ENCODE data around the gene ERICH6.

The ERICH6 gene

DNA sequence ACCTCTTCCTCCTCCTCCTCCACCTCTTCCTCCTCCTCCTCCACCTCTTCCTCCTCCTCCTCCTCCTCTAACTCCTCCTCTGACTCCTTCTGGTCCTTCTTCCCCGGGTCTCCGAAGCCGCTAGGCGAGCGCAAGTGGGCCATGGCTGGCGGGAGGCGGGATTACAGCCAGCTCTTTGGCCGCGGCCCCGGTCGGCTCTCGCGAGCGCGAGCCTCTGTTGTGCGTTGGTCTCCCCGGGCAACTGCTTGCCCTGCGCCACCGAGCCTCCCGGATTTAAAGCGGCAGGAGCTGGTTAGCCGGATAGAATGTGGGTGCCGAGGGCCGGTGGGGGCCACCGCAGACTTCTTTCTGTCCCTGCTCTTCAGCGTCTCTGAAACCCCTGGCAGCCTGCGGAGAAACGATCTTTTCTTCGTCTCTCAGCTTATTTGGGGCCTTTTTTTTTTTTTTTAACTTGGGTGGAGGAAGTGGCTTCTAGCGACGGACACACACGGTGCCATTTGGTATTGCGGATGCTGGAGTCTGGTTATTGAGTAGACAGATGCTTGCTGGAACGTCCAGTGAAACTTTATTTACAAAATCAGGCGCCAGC lies at the start of gene ERICH6:
TSS of gene ERICH6 (minus strand) at position 165 of the 589 bp plus-strand sequence. CDS start at position 143, 22 bp downstream.
- Histone ChIP-seq H3K27ac (ENCODE audit: low read length) (peak within 1 kb of the TSS; percentile 20; the same call in 1 of the 2 replicates), H3K4me3 (ENCODE audit: low read length) (peak within 1 kb of the TSS; percentile 88), H3K4me2 (ENCODE audit: low read length) (peak within 1 kb of the TSS; percentile 75), H2AFZ (ENCODE audit: low read depth, low read length) (peak within 1 kb of the TSS; percentile 92), H3K36me3 (replicated peaks; ENCODE audit: low read depth, low read length) (no peaks in the 10 kb centered on the region), H3K9me3 (ENCODE audit: insufficient read depth, low read length) (no peaks in the 10 kb centered on the region), H3K27me3 (ENCODE audit: low read depth, low read length) (no peaks in the 10 kb centered on the region), H3K9ac (ENCODE audit: low read length) (peak within 1 kb of the TSS; percentile 74), H4K20me1 (ENCODE audit: insufficient read depth, low read length) (no peaks in the 10 kb centered on the region), H3K4me1 (ENCODE audit: low read length) (peaks cover 4% of the 10 kb centered on the region; the same call in 1 of the 2 replicates), H3K79me2 (ENCODE audit: low read length) (no peaks in the 10 kb centered on the region)
- no peak for TF ChIP-seq EZH2phosphoT487 (IDR thresholded peaks at IDR 0.05; ENCODE audit: low read depth)
- TF ChIP-seq, protein P1, sequence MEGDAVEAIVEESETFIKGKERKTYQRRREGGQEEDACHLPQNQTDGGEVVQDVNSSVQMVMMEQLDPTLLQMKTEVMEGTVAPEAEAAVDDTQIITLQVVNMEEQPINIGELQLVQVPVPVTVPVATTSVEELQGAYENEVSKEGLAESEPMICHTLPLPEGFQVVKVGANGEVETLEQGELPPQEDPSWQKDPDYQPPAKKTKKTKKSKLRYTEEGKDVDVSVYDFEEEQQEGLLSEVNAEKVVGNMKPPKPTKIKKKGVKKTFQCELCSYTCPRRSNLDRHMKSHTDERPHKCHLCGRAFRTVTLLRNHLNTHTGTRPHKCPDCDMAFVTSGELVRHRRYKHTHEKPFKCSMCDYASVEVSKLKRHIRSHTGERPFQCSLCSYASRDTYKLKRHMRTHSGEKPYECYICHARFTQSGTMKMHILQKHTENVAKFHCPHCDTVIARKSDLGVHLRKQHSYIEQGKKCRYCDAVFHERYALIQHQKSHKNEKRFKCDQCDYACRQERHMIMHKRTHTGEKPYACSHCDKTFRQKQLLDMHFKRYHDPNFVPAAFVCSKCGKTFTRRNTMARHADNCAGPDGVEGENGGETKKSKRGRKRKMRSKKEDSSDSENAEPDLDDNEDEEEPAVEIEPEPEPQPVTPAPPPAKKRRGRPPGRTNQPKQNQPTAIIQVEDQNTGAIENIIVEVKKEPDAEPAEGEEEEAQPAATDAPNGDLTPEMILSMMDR (IDR thresholded peaks at IDR 0.05; ENCODE audit: low read depth, low read length): no peak

DNA sequence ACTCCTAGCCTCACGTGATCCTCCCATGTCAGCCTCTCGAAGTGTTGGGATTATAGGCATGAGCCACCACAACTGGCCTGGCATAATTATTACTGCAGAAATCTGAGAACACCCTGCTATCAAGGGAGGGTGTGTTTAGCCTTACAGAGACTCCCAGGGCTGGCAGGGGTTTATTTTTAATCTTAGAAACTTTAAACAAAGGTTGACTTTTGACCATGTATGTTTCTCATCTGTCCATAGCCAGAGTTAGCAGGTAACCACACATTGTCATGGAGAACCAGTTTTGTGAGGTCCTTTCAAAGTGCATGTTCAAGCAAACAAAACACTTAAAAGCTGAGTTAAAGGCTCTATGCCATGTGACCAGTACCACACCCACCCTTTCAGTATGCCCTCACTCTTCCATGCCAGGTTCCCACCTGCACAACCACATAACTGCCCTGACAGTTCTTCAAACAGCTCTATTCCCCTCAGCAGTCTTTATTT lies 48.1 kb upstream of the ERICH6 start:
- H3K27ac ChIP-seq (ENCODE audit: low read length): no peak overlapping the region
- peaks cover 25% of the 10 kb centered on the region for H3K36me3 ChIP-seq (replicated peaks; ENCODE audit: low read depth, low read length)
- H4K20me1 ChIP-seq (ENCODE audit: insufficient read depth, low read length): peaks cover 89% of the 10 kb centered on the region
- no peak overlapping the region for H3K4me3 ChIP-seq (ENCODE audit: low read length)
- TF ChIP-seq EZH2phosphoT487 (IDR thresholded peaks at IDR 0.05; ENCODE audit: low read depth): no peak
- TF ChIP-seq, protein P1 (IDR thresholded peaks at IDR 0.05; ENCODE audit: low read depth, low read length): no peak
- no peaks in the 10 kb centered on the region for H3K4me1 ChIP-seq (ENCODE audit: low read length)
- H3K27me3 ChIP-seq (ENCODE audit: low read depth, low read length): no peaks in the 10 kb centered on the region
- H2AFZ ChIP-seq (ENCODE audit: low read depth, low read length): no peak overlapping the region
- no peaks in the 10 kb centered on the region for H3K9me3 ChIP-seq (ENCODE audit: insufficient read depth, low read length)
- H3K9ac ChIP-seq (ENCODE audit: low read length): no peak overlapping the region
- no peak overlapping the region for H3K4me2 ChIP-seq (ENCODE audit: low read length)
- peaks cover 95% of the 10 kb centered on the region for H3K79me2 ChIP-seq (ENCODE audit: low read length)

DNA sequence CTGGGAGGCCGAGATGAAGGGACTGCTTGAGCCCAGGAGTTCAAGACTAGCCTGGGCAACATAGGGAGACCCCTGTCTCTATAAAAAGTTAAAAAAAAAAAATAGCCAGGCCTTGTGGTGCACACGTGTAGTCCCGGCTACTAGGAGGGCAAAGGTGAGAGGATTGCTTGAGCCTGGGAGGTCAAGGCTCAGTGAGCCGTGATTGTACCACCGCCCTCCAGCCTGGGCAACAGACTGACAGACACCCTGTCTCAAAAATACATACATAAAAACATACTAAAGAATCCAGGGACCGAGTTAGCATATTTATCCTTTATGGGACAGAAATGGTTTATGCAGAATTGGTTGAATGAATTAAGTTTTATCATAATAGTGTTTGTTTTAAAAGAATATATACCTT lies 45.5 kb upstream of the ERICH6 start:
- Histone ChIP-seq H3K79me2 (ENCODE audit: low read length) (peaks cover 98% of the 10 kb centered on the region), H3K36me3 (replicated peaks; ENCODE audit: low read depth, low read length) (peaks cover 22% of the 10 kb centered on the region), H3K9me3 (ENCODE audit: insufficient read depth, low read length) (no peaks in the 10 kb centered on the region), H3K9ac (ENCODE audit: low read length) (no peak overlapping the region), H3K27me3 (ENCODE audit: low read depth, low read length) (no peaks in the 10 kb centered on the region), H2AFZ (ENCODE audit: low read depth, low read length) (no peak overlapping the region), H3K4me3 (ENCODE audit: low read length) (no peak overlapping the region), H3K4me1 (ENCODE audit: low read length) (peaks cover 10% of the 10 kb centered on the region), H4K20me1 (ENCODE audit: insufficient read depth, low read length) (peaks cover 93% of the 10 kb centered on the region), H3K4me2 (ENCODE audit: low read length) (no peak overlapping the region), H3K27ac (ENCODE audit: low read length) (no peak overlapping the region)
- TF ChIP-seq EZH2phosphoT487 (IDR thresholded peaks at IDR 0.05; ENCODE audit: low read depth): no peak
- TF ChIP-seq, protein P1 (IDR thresholded peaks at IDR 0.05; ENCODE audit: low read depth, low read length): no peak

DNA sequence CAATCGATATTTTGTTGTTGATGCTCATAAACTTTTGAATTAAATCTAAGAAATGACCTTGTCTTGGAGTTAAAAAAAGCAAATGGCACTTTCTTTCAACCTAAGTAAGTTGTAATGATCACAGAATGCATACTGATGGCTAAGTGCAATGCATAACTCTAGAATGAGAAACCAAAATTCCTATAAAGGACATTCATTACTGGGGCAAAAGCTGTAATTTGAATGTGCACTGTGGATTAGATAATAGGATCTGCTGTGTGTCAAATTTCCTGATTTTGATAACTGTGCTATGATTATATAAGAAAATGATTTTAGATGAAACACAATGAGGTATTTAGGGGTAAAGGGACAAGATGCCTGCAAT lies 44.9 kb upstream of the ERICH6 start:
- H3K9me3 ChIP-seq (ENCODE audit: insufficient read depth, low read length): no peaks in the 10 kb centered on the region
- H3K27me3 ChIP-seq (ENCODE audit: low read depth, low read length): no peaks in the 10 kb centered on the region
- H4K20me1 ChIP-seq (ENCODE audit: insufficient read depth, low read length): peaks cover 93% of the 10 kb centered on the region
- no peak overlapping the region for H3K9ac ChIP-seq (ENCODE audit: low read length)
- H3K4me3 ChIP-seq (ENCODE audit: low read length): no peak overlapping the region
- no peak overlapping the region for H3K27ac ChIP-seq (ENCODE audit: low read length)
- no peak for TF ChIP-seq EZH2phosphoT487 (IDR thresholded peaks at IDR 0.05; ENCODE audit: low read depth)
- TF ChIP-seq, protein P1 (IDR thresholded peaks at IDR 0.05; ENCODE audit: low read depth, low read length): no peak
- H3K4me1 ChIP-seq (ENCODE audit: low read length): peaks cover 16% of the 10 kb centered on the region
- H3K4me2 ChIP-seq (ENCODE audit: low read length): no peak overlapping the region
- H3K36me3 ChIP-seq (replicated peaks; ENCODE audit: low read depth, low read length): peaks cover 20% of the 10 kb centered on the region
- peaks cover 98% of the 10 kb centered on the region for H3K79me2 ChIP-seq (ENCODE audit: low read length)
- no peak overlapping the region for H2AFZ ChIP-seq (ENCODE audit: low read depth, low read length)

Data from OCI-LY3 (cell line).